ENCODE measurements around the gene PALS2. TPM values are rescaled to one million over a fixed set of nuclear protein-coding genes. Genes with fewer than 3 reads are reported as not detected.

Gene PALS2
- total and polyA plus RNA-seq, 9 of the 15 experiments (the other 6 are each of a cell fraction or from before 2014, with no cell fraction given) = 5.9 to 35.0 (median 17.7) TPM

- Histone ChIP-seq H3K36me3 (ENCODE audit: control insufficient read depth, insufficient read depth, low read length) (no peaks in the 10 kb centered on the region), H4K20me1 (replicated peaks; ENCODE audit: control insufficient read depth, insufficient read depth, low read length) (no peaks in the 10 kb centered on the region), H3K79me2 (ENCODE audit: control insufficient read depth, insufficient read depth, low read length) (peaks cover 50% of the 10 kb centered on the region), H3K9me1 (ENCODE audit: control insufficient read depth, insufficient read depth, low read length) (no peaks in the 10 kb centered on the region), H3K4me3 (no peak overlapping the region), H3K4me2 (ENCODE audit: insufficient read depth, low read length) (no peak overlapping the region), H3K4me1 (replicated peaks in 1 of 2; ENCODE audit: control insufficient read depth in 2 of 2, insufficient read depth in 2 of 2, low read length in 2 of 2) (peaks cover 0 to 3% of the 10 kb centered on the region in 2 experiments; a peak in 3 of 5 replicates), H3K27me3 (ENCODE audit: control insufficient read depth in 2 of 2, insufficient read depth in 2 of 2, low read length in 2 of 2) (no peaks in the 10 kb centered on the region), H3K9ac (ENCODE audit: insufficient read depth in 1 of 2, low read depth in 2 of 2, low read length in 2 of 2) (no peak overlapping the region), H2AFZ (ENCODE audit: low read depth, low read length) (no peak overlapping the region), H3K27ac (ENCODE audit: extremely low read depth, low read depth, low read length) (no peak overlapping the region), H3K9me3 (replicated peaks; ENCODE audit: control insufficient read depth, insufficient read depth, low read depth, low read length) (no peaks in the 10 kb centered on the region)
- no peak for DNase-seq (ENCODE audit: extremely low read depth in 1 of 4, low spot score in 3 of 4)
- intact Hi-C loops (cut with micrococcal nuclease) (no loop called here), in situ Hi-C loops (cut with MboI) (no loop called here)
- no TSS peak for BruUV-seq (replicated peaks)
- 100% methylated on average over 2 of the region's 2 CpGs for WGBS (ENCODE audit: insufficient coverage, low coverage, missing lambda C conversion rate)
- ATAC-seq = no peak
- CTCF ChIA-PET (ENCODE audit: low intra/inter-chr PET ratio) = no interaction called here
- POLR2A ChIA-PET = interaction anchor here (1.0 to 1.4 kb wide), 2 partner anchors 16 to 19 kb away, joined by 3 read pairs; no protein-coding TSS in a partner anchor
- peak; percentile 19 for FAIRE-seq
- TF ChIP-seq NRF1 (conservative IDR thresholded peaks at IDR 0.05 in 1 of 2, IDR thresholded peaks at IDR 0.05 in 1 of 2) = no peak
- no peak for TF ChIP-seq CHD4 (IDR thresholded peaks at IDR 0.05; ENCODE audit: insufficient read depth, insufficient replicate concordance, low read depth, low read length, poor library complexity, severe bottlenecking)
- TF ChIP-seq ZNF431 (CRISPR knock-in tag; IDR thresholded peaks at IDR 0.05) = no peak
- no peak for TF ChIP-seq TGIF2 (CRISPR knock-in tag; IDR thresholded peaks at IDR 0.05)
- no peak for TF ChIP-seq SNAPC5 (CRISPR knock-in tag; IDR thresholded peaks at IDR 0.05)
- no peak for TF ChIP-seq LARP7 (IDR thresholded peaks at IDR 0.05)
- no peak for TF ChIP-seq SMARCB1 (IDR thresholded peaks at IDR 0.05; ENCODE audit: insufficient read length, low read depth)
Observed at GRCh38 chr7:24609570-24609969, 36.3 kb downstream of the PALS2 start.
